Tongue (tissue), 2 donors: ENCODE results near the gene GXYLT2. TPM values are rescaled to one million over a fixed set of nuclear protein-coding genes. Genes with fewer than 3 reads are reported as not detected.

Experiments
- DNase-seq: peaks from one replicate; pipeline ENCODE4 v3.0.0-alpha.2; 2015
- total RNA-seq: library from RNA; depleted of rRNA; stranded (reverse); fragments of >200 nt; gene quantifications from one replicate; pipeline ENCODE4 v1.2.3, GENCODE V29; 2014

GXYLT2 gene
- total RNA-seq, 1 donor from 2014 or later: 47.7 TPM

DNA sequence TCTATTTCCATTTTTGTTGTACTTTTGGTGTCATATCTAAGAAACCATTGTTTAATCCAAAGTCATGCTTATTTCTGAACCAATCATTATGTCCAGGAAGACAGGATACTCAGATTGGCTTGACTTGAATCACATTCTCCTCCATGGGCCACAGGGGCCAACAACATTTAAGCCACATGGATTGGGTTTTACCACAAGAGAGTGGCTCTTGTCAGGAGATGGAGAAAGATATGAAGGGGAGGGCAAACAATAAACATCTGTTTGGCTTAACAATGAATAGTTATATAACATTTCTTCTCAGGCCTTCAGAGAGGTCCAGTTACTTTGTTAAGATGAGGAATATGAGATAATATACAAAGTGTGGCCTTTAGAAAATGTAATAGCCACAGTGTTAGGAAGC is 44.6 kb downstream of the GXYLT2 start:
- no peak for DNase-seq

DNA sequence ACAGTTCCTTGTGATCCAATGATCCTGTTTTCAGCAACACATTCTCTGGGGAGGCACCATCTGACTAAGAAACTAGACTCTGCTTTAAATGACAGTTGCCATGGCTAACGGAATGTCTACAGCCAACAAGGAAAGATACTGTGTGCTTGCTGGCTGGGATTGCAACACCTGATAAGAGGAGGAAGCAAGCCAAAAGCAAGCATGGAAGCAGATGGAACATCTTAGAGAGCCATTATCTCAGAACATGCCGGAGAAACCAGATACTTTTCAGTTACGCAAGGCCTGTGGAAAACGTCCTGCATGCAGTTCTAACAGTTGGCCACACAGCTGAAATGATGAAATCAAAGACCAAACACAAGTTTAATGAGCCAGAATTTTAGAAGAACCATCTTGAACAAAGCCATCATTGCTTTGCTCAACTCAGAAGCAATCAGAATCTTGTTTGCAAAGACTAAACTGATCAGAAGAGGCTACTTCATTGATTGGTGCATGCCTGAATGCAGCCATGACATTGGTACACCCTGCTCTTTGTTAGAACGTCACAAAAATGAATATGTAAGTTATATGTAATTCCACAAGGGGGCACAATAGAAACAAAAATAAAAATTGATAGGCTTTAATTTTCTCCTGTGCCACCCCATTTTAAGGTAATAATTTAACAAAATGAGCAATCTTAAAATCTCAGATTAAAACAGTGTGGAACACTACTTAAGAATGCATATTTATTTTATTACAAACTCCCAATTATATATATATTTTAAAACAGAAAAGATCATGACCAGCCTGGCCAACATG is 50.8 kb downstream of the GXYLT2 start:
- DNase-seq: peak; percentile 91

DNA sequence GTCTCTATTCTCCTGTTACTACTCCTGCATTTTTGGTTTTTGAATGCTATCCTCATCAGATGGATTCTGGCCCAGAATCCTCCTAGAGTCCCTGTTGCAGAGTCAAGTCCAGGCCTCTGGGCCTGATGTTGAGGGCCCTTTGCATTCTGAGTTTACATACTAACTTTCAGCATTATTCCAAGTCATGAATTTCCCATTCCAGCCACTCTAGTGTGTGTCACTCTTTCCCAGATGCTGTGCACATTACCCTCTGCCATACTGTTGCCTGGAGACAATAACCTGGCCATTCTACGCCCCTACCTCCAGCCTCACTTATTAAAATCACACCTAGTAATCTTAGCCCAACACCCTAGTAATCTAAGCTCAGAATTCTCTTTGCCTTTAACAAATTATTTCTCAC is 53.4 kb downstream of the GXYLT2 start:
- DNase-seq: no peak

DNA sequence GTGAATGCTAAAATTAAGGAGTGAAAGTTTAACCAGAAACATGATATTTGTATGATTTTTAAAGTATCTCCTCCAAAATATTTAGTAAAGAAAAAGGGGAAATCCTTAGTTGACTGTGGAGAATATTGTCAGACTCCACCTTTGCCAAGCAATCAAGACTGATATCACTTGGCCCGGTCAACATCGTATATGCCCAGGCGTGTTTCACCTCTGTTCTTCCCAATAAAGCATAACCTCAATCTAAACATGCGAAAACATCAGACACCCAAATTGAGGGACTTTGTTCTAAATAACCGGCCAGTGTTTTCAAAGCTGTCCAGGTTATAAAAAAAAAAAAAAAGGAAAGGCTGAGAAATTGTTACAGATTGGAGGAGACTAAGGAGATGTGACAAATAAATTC is 54.6 kb downstream of the GXYLT2 start:
- no peak for DNase-seq

GRCh38 chr3:72944696-72945095 is 56.9 kb downstream of the GXYLT2 start:
- DNase-seq: no peak

DNA sequence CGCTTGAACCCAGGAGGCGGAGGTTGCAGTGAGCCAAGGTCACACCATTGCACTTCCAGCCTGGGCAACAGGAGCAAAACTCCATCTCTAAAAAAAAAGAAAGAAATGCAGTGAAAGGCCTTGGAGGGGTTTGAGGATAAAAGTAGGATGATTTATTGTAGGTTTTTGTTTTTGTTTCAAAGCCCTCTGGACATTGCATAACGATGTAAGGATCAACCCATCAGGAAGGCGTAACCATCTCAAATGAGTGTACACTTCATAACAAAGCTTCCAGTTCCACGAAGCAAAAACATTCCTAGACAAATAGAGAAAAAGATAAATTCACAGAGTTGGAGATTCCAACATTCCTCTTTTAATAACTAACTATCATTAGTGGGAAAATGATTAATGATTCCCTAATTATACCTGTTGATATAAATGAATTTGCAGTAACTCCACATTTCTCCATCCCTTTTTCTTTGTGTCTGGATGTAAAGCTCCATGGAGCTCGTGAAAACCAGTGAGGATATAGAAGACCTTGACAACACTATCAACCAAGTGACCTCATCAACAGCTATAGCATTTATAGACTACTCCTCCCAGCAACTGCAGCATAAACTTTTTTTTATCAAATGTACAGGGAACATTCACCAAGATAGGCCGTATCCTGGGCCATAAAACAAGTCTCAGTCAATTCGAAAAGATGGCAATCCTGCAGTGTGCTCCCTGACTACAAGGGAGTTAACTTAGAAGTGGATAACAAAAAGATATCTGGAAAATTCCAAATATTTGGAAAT is 60.1 kb downstream of the GXYLT2 start:
- DNase-seq: no peak

GRCh38 chr3:72949016-72949415 is 61.2 kb downstream of the GXYLT2 start:
- no peak for DNase-seq

DNA sequence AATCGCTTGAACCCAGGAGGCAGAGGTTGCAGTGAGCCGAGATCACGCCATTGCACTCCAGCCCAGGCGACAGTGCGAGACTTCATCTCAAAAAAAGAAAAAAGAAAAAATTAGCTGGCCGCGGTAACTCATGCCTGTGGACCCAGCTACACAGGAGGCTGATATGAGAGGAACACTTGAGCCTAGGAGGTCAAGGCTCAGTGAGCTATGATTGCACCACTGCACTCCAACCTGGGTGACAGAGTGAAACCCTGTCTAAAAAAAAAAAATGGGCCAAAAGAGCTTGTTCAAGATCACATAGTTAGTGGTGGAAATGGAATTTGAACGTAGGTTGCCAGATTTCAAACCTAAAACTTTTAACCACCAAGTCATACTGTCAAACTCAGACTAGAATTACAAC is 62.5 kb downstream of the GXYLT2 start:
- DNase-seq: no peak

DNA sequence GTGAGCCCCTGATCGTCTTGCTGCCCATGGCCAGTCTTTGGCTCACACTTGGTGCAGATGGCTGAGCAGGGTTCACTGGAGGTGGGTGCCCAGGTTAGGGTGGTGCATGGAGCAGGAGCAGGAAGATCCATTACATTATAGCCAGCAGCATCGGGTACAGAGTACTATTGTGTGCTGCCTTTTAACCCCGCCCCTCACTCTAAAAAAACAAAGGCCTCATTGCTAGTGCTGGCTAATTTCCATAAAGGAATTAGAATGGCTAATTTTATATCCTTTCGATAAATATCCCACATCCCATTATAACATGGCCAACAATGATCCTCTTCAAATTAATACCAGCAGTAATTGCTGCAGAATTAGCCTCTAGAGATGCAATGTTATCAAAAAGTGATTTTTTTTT is 63.0 kb downstream of the GXYLT2 start:
- no peak for DNase-seq

DNA sequence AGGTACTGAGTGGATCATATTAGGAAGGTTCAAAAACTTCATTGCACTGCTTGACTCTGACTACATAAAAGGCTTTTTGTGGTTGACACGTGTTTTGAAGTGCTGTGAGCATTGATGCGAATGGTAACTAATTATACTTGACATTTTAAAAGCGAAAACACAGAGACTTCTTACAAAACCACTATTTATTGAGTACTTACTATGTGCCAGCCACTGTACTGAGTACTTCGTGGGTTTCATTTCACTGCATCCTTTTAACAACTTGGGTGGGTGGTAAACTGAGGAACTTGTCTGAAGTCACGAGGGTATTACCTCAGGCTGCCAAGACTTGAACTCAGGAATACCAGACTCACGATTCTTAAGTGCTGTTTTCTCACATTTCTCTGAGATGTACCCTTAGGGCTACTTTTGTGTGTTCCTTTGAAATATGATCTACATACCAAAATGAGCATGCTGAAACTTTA is 63.4 kb downstream of the GXYLT2 start:
- no peak for DNase-seq

GRCh38 chr3:72953325-72953956 is 65.6 kb downstream of the GXYLT2 start:
- DNase-seq: no peak

- no peak for DNase-seq
Observed at GRCh38 chr3:72957297-72957696, 69.5 kb downstream of the GXYLT2 start.

GRCh38 chr3:72959336-72959735 is 71.5 kb downstream of the GXYLT2 start:
- no peak for DNase-seq

DNA sequence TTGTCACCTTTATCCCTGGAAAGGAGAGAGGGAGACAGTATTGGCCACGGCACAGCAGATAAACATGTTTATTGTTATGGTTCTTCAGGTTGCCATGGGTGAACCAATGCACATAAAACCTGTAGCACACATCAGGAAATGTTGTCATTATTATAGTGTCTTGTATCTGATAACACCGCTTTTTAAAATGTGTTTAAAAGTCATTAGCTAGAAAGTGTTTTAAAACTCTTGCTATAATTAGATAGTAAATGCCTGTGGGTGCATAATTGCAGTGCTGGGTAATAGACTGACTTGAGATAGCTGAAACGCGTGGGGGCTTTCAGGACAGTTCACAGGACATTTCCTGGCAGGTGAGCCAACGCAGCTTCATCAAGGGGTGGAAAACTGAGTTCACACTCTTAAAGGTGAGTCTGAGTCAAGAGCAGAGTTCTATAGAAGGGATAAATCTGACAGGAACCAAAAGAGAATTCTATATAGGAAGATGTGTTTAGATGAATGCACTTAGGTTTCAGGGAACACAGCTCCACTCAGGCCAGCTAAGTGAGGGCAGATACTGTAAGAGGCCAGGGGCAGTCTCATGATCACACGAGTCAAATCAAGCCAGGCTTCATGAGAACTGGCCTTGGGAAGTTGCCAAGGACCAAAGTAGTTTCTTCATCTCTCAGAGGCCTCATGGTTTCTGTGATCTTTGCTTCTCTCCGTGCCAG is 73.1 kb downstream of the GXYLT2 start:
- peak; percentile 24 for DNase-seq

DNA sequence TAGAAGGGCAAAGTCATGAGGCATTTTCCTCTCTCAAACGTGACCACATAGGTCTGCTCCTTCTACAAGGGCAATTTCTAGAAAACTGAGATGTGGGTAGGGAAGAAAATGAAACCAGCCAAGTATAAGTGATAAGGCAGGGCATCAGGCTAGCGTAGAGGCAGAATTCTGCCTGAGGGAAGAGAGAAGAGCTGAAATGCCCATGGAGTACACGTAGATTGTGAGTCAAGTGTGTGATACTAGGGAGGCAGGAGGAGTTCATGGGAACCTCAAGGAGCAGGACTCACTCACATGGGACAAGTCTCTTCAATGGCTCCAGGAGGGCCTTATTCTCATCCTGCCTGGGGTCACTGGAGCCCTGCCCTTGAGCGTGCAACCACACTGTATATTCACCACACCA is 73.9 kb downstream of the GXYLT2 start:
- DNase-seq: no peak

GRCh38 chr3:72962317-72962716 is 74.5 kb downstream of the GXYLT2 start:
- DNase-seq: no peak

DNA sequence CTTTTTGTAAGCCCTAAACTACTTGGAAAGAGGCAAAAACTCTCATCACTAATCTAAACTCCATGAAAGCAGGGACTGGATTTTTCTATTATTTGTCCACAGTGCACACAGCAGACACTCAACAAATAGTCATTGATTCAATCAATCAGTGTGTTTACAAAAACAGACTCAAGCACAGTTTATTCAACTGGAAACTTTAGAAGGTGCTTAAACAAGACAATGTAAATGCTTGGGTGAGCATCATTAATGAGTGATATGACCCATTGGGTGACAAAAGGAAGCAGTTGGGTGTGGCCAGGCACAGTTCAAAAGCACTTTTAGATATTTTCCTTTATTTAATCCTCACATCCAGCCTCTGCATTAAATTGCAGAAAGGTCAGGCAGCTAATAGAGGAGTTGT is 76.8 kb downstream of the GXYLT2 start:
- DNase-seq: no peak

DNA sequence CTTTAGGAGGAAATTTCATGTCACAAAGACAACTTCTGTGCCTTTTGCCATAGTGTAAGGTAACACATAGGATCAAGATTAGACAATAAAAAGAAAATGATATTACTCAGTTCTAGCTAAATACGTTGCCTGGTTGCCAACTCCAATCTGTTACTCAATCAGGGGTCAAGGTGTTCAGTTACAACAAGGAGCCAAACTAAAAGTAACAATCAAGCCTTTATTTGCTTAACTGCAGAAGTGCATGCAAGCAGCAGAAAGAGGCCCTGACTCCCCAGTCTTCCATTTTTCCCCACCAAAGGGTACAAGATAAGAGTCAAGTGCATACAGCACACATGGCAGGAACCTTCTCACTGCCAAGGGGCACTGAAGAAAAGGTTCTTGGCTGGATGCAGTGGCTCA is 80.4 kb downstream of the GXYLT2 start:
- DNase-seq: no peak

GRCh38 chr3:72969766-72970165 is 81.9 kb downstream of the GXYLT2 start:
- DNase-seq: no peak

GRCh38 chr3:72970942-72971341 is 83.1 kb downstream of the GXYLT2 start:
- no peak for DNase-seq

GRCh38 chr3:72972706-72973030 is 84.8 kb downstream of the GXYLT2 start:
- DNase-seq: no peak

DNA sequence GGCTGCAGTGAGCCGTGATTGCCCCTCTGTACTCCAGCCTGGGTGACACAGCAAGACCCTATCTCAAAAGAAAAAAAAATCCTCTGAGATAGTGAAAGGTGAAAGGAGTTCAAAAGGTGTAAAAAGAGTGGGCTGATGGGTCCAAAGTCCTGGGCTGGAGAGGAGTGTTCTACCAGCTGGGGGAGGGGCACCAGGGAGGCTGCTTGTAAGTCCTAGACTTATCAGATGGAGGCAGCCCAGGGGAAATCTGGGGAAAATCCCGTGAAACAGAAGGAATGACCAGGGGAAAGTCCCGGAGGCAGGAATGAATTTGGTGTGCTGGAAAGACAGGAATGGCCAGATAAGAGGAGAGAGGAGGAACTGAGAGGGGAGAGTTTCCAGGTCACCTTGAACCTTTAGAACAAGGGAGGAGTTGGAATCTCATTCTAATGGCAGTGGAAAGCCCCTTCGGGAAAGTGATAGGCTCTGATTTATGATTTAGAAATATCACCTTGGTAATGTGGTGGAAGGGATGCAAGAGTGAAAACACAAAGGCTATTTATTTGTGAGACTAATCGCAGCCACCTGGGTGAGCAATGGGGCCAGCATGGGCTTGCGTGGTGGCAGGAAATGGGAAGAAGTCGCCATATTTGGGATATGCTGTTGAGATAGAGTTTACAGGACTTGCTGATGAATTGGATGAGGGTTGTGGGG is 85.3 kb downstream of the GXYLT2 start:
- DNase-seq: no peak
